ENCODE data around the gene ADGRG6. TPM values are rescaled to one million over a fixed set of nuclear protein-coding genes. Genes with fewer than 3 reads are reported as not detected.
"Not testable (repeated sequence)": the region's sequence is repeated elsewhere in the genome, so short reads cannot be mapped to it uniquely, and the experiment has no call there.

The ADGRG6 gene
- total and polyA plus RNA-seq, 10 of the 15 experiments (the other 5 are each of a cell fraction or from before 2014, with no cell fraction given) = 0.01 to 0.24 (median 0.13) TPM; not detected in 7

- H3K4me2 ChIP-seq (ENCODE audit: control insufficient read depth, insufficient read depth); H2AFZ ChIP-seq (ENCODE audit: control insufficient read depth, low read depth, low read length); H4K20me1 ChIP-seq (ENCODE audit: control insufficient read depth, insufficient read depth); SMC1A ChIA-PET (ENCODE audit: uncharacterized antibody, unreplicated experiment); FAIRE-seq; H3K36me3 ChIP-seq (ENCODE audit: control insufficient read depth in 2 of 2, insufficient read depth in 2 of 2, low read length in 1 of 2); H3K79me2 ChIP-seq (ENCODE audit: control insufficient read depth, insufficient read depth, low read length); POLR2A ChIA-PET; H3K4me3 ChIP-seq; H3K27me3 ChIP-seq (replicated peaks in 1 of 2; ENCODE audit: control insufficient read depth in 2 of 2, insufficient read depth in 2 of 2, low read length in 1 of 2); H3K4me1 ChIP-seq (ENCODE audit: control insufficient read depth, insufficient read depth, low read length); H3K9ac ChIP-seq (ENCODE audit: control insufficient read depth, insufficient read depth, low read length); intact Hi-C loops (cut with micrococcal nuclease; ENCODE audit: unreplicated experiment); H3K27ac ChIP-seq (ENCODE audit: control insufficient read depth, insufficient read depth); in situ Hi-C loops (cut with MboI); RAD21 ChIA-PET (ENCODE audit: unreplicated experiment); BruUV-seq (replicated peaks); DNase-seq (ENCODE audit: low read depth, low spot score); H3K9me3 ChIP-seq (replicated peaks; ENCODE audit: control insufficient read depth, insufficient read depth, low read length); ATAC-seq: not testable (repeated sequence)
- WGBS (ENCODE audit: insufficient coverage, insufficient replicate concordance, low lambda C conversion rate, missing lambda C conversion rate) = 46% methylated on average over 3 of the region's 3 CpGs
- CTCF ChIA-PET = interaction anchor here (0.9 kb wide), 1 partner anchor 10 kb away, joined by 3 read pairs; no protein-coding TSS in a partner anchor
Measured at GRCh38 chr6:142346166-142346565, 44.4 kb downstream of the ADGRG6 start.

- Histone ChIP-seq H3K27me3 (replicated peaks in 1 of 2; ENCODE audit: control insufficient read depth in 2 of 2, insufficient read depth in 2 of 2, low read length in 1 of 2) (no peaks in the 10 kb centered on the region), H3K9ac (ENCODE audit: control insufficient read depth, insufficient read depth, low read length) (no peak overlapping the region), H3K27ac (ENCODE audit: control insufficient read depth, insufficient read depth) (no peak overlapping the region), H3K79me2 (ENCODE audit: control insufficient read depth, insufficient read depth, low read length) (no peaks in the 10 kb centered on the region), H4K20me1 (ENCODE audit: control insufficient read depth, insufficient read depth) (no peaks in the 10 kb centered on the region), H3K4me2 (ENCODE audit: control insufficient read depth, insufficient read depth) (no peak overlapping the region), H2AFZ (ENCODE audit: control insufficient read depth, low read depth, low read length) (no peak overlapping the region), H3K36me3 (ENCODE audit: control insufficient read depth in 2 of 2, insufficient read depth in 2 of 2, low read length in 1 of 2) (no peaks in the 10 kb centered on the region), H3K4me3 (no peak overlapping the region), H3K9me3 (replicated peaks; ENCODE audit: control insufficient read depth, insufficient read depth, low read length) (no peaks in the 10 kb centered on the region), H3K4me1 (ENCODE audit: control insufficient read depth, insufficient read depth, low read length) (no peaks in the 10 kb centered on the region)
- RAD21 ChIA-PET (ENCODE audit: unreplicated experiment) = no interaction called here
- 0% methylated on average over 3 of the region's 3 CpGs for WGBS (ENCODE audit: insufficient coverage, insufficient replicate concordance, low lambda C conversion rate, missing lambda C conversion rate)
- SMC1A ChIA-PET (ENCODE audit: uncharacterized antibody, unreplicated experiment) = interaction anchor here (1.4 kb wide), 1 partner anchor 14 kb away, joined by 3 read pairs; no protein-coding TSS in a partner anchor
- CTCF ChIA-PET = interaction anchor here (0.8 kb wide), 1 partner anchor 8 kb away, joined by 4 read pairs; no protein-coding TSS in a partner anchor
- in situ Hi-C loops (cut with MboI) = no loop called here
- FAIRE-seq = no peak
- POLR2A ChIA-PET = no interaction called here
- BruUV-seq (replicated peaks) = no TSS peak
- intact Hi-C loops (cut with micrococcal nuclease; ENCODE audit: unreplicated experiment) = no loop called here
- no peak for ATAC-seq
- DNase-seq (ENCODE audit: low read depth, low spot score) = no peak
- TF ChIP-seq NR2F1 (conservative IDR thresholded peaks at IDR 0.05) (no peak), CTCF (IDR thresholded peaks at IDR 0.05 in 2 of 3, conservative IDR thresholded peaks at IDR 0.05 in 1 of 3; ENCODE audit: control insufficient read depth in 2 of 3, extremely low read depth in 1 of 3, insufficient read depth in 1 of 3, low read depth in 3 of 3, low read length in 3 of 3) (no peak), CHD2 (IDR thresholded peaks at IDR 0.05; ENCODE audit: borderline replicate concordance, low read depth, low read length) (no peak), ZNF274 (IDR thresholded peaks at IDR 0.05; ENCODE audit: insufficient read depth, insufficient read length) (no peak), ESRRA (IDR thresholded peaks at IDR 0.05; ENCODE audit: low read length) (no peak), ZBTB4 (CRISPR knock-in tag; IDR thresholded peaks at IDR 0.05) (no peak), IKZF1 (conservative IDR thresholded peaks at IDR 0.05) (no peak), TBL1XR1 (IDR thresholded peaks at IDR 0.05; ENCODE audit: low read depth, low read length) (no peak), NRF1 (conservative IDR thresholded peaks at IDR 0.05; ENCODE audit: low read depth, low read length) (no peak), SIN3A (IDR thresholded peaks at IDR 0.05; ENCODE audit: low read depth, low read length) (no peak), MEF2A (IDR thresholded peaks at IDR 0.05; ENCODE audit: insufficient read depth, low read depth, low read length) (no peak), SMARCA5 (IDR thresholded peaks at IDR 0.05) (no peak), CBFB (IDR thresholded peaks at IDR 0.05; ENCODE audit: low read depth) (no peak)
Measured at GRCh38 chr6:142349215-142349823, 47.5 kb downstream of the ADGRG6 start.
